ENCODE measurements around the gene R3HDM4. TPM values are rescaled to one million over a fixed set of nuclear protein-coding genes. Genes with fewer than 3 reads are reported as not detected.

Gene R3HDM4
- polyA plus RNA-seq, 4 donors = 35.6 to 62.3 (median 53.4) TPM

- no peak for DNase-seq (ENCODE audit: low read depth in 4 of 4, low spot score in 2 of 4)
These were observed 4.5 kb upstream of the R3HDM4 start, which contains the start of gene KISS1R for GRCh38 chr19:917323-918151. TSS of gene KISS1R (plus strand) at chr19:917333. CDS start at chr19:917503, 170 bp downstream.

- DNase-seq (ENCODE audit: low read depth in 4 of 4, low spot score in 2 of 4) = no peak
These were observed 3.8 kb upstream of the R3HDM4 start for GRCh38 chr19:916645-917322.

GRCh38 chr19:912181-913079 is 589 bp downstream of the R3HDM4 start:
- DNase-seq (ENCODE audit: low read depth in 4 of 4, low spot score in 2 of 4) = no peak

GRCh38 chr19:911197-912033 is 1.6 kb downstream of the R3HDM4 start:
- DNase-seq (ENCODE audit: low read depth in 4 of 4, low spot score in 2 of 4) = no peak

GRCh38 chr19:907183-907853 is 5.7 kb downstream of the R3HDM4 start:
- DNase-seq (ENCODE audit: low read depth in 4 of 4, low spot score in 2 of 4) = no peak

GRCh38 chr19:906480-906879 is 6.5 kb downstream of the R3HDM4 start:
- no peak for DNase-seq (ENCODE audit: low read depth in 4 of 4, low spot score in 2 of 4)

- DNase-seq (ENCODE audit: low read depth in 4 of 4, low spot score in 2 of 4) = no peak
These were observed 8.5 kb downstream of the R3HDM4 start for GRCh38 chr19:904545-904944.

GRCh38 chr19:903266-903797 is 9.7 kb downstream of the R3HDM4 start:
- DNase-seq (ENCODE audit: low read depth in 4 of 4, low spot score in 2 of 4) = no peak

- no peak for DNase-seq (ENCODE audit: low read depth in 4 of 4, low spot score in 2 of 4)
These were observed 10.4 kb downstream of the R3HDM4 start for GRCh38 chr19:902446-903226.

- DNase-seq (ENCODE audit: low read depth in 4 of 4, low spot score in 2 of 4) = no peak
These were observed 11.0 kb downstream of the R3HDM4 start for GRCh38 chr19:902093-902370.

GRCh38 chr19:901216-902092 is 11.6 kb downstream of the R3HDM4 start:
- DNase-seq (ENCODE audit: low read depth in 4 of 4, low spot score in 2 of 4) = no peak

GRCh38 chr19:900302-901111 is 12.5 kb downstream of the R3HDM4 start:
- DNase-seq (ENCODE audit: low read depth in 4 of 4, low spot score in 2 of 4) = no peak

GRCh38 chr19:900043-900301 is 13.0 kb downstream of the R3HDM4 start:
- DNase-seq (ENCODE audit: low read depth in 4 of 4, low spot score in 2 of 4) = no peak

GRCh38 chr19:899336-900042 is 13.5 kb downstream of the R3HDM4 start:
- DNase-seq (ENCODE audit: low read depth in 4 of 4, low spot score in 2 of 4) = no peak

GRCh38 chr19:898663-899062 is 14.4 kb downstream of the R3HDM4 start:
- no peak for DNase-seq (ENCODE audit: low read depth in 4 of 4, low spot score in 2 of 4)

- no peak for DNase-seq (ENCODE audit: low read depth in 4 of 4, low spot score in 2 of 4)
These were observed 15.5 kb downstream of the R3HDM4 start for GRCh38 chr19:897442-898039.
